Measurements from ENCODE around the gene LRRC45. TPM values are rescaled to one million over a fixed set of nuclear protein-coding genes. Genes with fewer than 3 reads are reported as not detected.
A peak's percentile ranks its signal among the peaks of the same experiment; 100 is the strongest.

Gene LRRC45
- total RNA-seq, 1 experiment from 2014 or later, result 38.1 TPM

- TF ChIP-seq PRDM15 (CRISPR knock-in tag; IDR thresholded peaks at IDR 0.05), result no peak
- no peak for TF ChIP-seq ATF1 (CRISPR knock-in tag; IDR thresholded peaks at IDR 0.05)
These were observed 24.9 kb upstream of the LRRC45 start (continued) for GRCh38 chr17:81998212-81998611.

GRCh38 chr17:81998691-81999438 is 24.2 kb upstream of the LRRC45 start:
- H3K4me3 Mint-ChIP-seq, result no peak overlapping the region
- H3K4me1 Mint-ChIP-seq, result peaks cover 2% of the 10 kb centered on the region
- no peaks in the 10 kb centered on the region for H3K27me3 Mint-ChIP-seq (ENCODE audit: low read depth)
- ChIA-PET POLR2A (no interaction called here), CTCF (interaction anchor here (1.0 kb wide), 1 partner anchor 21 kb away, joined by 4 read pairs; no protein-coding TSS in a partner anchor)
- DNase-seq (ENCODE audit: low spot score), result no peak
- ATAC-seq, result no peak
- TF ChIP-seq ZNF396 (CRISPR knock-in tag; IDR thresholded peaks at IDR 0.05; ENCODE audit: borderline replicate concordance) (no peak), KAT7 (CRISPR knock-in tag; IDR thresholded peaks at IDR 0.05; ENCODE audit: borderline replicate concordance) (no peak), MYBL2 (CRISPR knock-in tag; IDR thresholded peaks at IDR 0.05) (no peak), TEAD1 (CRISPR knock-in tag; IDR thresholded peaks at IDR 0.05) (no peak), HMGA2 (CRISPR knock-in tag; IDR thresholded peaks at IDR 0.05) (no peak), ZSCAN18 (CRISPR knock-in tag; IDR thresholded peaks at IDR 0.05) (no peak), ZNF263 (CRISPR knock-in tag; IDR thresholded peaks at IDR 0.05; ENCODE audit: low read depth) (no peak), SMAD3 (CRISPR knock-in tag; IDR thresholded peaks at IDR 0.05; ENCODE audit: borderline replicate concordance) (no peak)
- no peak overlapping the region for H3K27ac Mint-ChIP-seq
- H3K9me3 Mint-ChIP-seq, result no peaks in the 10 kb centered on the region
- no peaks in the 10 kb centered on the region for H3K36me3 Mint-ChIP-seq

GRCh38 chr17:81999587-81999975 is 23.5 kb upstream of the LRRC45 start:
- CTCF ChIA-PET, result interaction anchor here (1.0 kb wide), 1 partner anchor 20 kb away, joined by 4 read pairs; no protein-coding TSS in a partner anchor

GRCh38 chr17:81999976-82000802 is 22.9 kb upstream of the LRRC45 start:
- no peak overlapping the region for H3K4me3 Mint-ChIP-seq
- DNase-seq (ENCODE audit: low spot score) (no peak), ATAC-seq (peak; percentile 28; the same call in 1 of the 2 replicates)
- no peaks in the 10 kb centered on the region for H3K36me3 Mint-ChIP-seq
- POLR2A ChIA-PET, result no interaction called here
- CTCF ChIA-PET, result no interaction called here
- H3K27ac Mint-ChIP-seq, result no peak overlapping the region
- no peaks in the 10 kb centered on the region for H3K27me3 Mint-ChIP-seq (ENCODE audit: low read depth)
- H3K9me3 Mint-ChIP-seq, result no peaks in the 10 kb centered on the region
- H3K4me1 Mint-ChIP-seq, result no peaks in the 10 kb centered on the region
- TF ChIP-seq NFYB (CRISPR knock-in tag; conservative IDR thresholded peaks at IDR 0.05; ENCODE audit: low read depth) (no peak), E2F4 (CRISPR knock-in tag; IDR thresholded peaks at IDR 0.05; ENCODE audit: borderline replicate concordance, low read depth) (no peak), JAZF1 (CRISPR knock-in tag; IDR thresholded peaks at IDR 0.05) (no peak), ZSCAN18 (CRISPR knock-in tag; IDR thresholded peaks at IDR 0.05) (no peak), USF1 (CRISPR knock-in tag; IDR thresholded peaks at IDR 0.05) (no peak)

More at GRCh38 chr17:81999587-81999975, 23.5 kb upstream of the LRRC45 start:
- Mint-ChIP-seq H3K27ac (no peak overlapping the region), H3K4me3 (no peak overlapping the region), H3K4me1 (no peaks in the 10 kb centered on the region), H3K36me3 (no peaks in the 10 kb centered on the region), H3K9me3 (no peaks in the 10 kb centered on the region), H3K27me3 (ENCODE audit: low read depth) (no peaks in the 10 kb centered on the region)
- ATAC-seq (no peak), DNase-seq (ENCODE audit: low spot score) (no peak)
- POLR2A ChIA-PET, result no interaction called here
- TF ChIP-seq GABPB1 (CRISPR knock-in tag; IDR thresholded peaks at IDR 0.05) (0 out of 2 replicates have a peak, but pooled peaks have one; percentile 12), ZNF396 (CRISPR knock-in tag; IDR thresholded peaks at IDR 0.05; ENCODE audit: borderline replicate concordance) (no peak)

Data from WTC11 (cell line).